ENCODE data around the gene DACT3.
A peak's percentile ranks its signal among the peaks of the same experiment; 100 is the strongest.
"Not testable (repeated sequence)": the region's sequence is repeated elsewhere in the genome, so short reads cannot be mapped to it uniquely, and the experiment has no call there.

Gene DACT3

DNA sequence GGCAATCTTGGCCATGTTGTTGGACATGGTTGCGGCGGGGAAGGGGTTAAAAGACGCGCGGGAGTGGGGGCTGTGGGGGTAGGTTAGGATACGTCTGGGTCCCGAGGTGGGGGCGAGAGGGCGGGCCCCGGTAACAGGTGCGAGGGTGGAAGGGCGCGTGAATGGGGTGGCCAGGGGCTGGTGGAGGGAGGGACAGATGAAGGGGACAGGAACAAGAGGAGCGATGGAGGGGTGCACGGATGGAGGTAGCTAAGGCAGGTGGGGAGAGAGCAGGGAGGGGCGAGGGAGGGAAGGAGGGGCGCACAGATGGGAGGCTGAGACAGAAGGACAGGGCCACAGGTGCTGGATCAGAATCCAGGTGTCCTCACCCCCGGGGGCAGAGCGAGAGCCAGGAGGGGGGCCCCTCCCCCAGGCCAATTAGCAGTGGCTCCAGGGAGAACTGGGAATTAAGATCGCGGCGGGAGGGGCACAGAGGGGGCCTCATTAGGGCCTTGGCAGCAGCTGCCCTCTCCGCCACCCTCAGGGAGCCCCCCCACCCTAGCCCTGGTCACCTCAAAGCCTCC lies 26.2 kb downstream of the DACT3 start:
- no peak for TF ChIP-seq Cebpa-rat (IDR thresholded peaks at IDR 0.05)
- no peaks in the 10 kb centered on the region for H3K9me3 ChIP-seq
- H3K27me3 ChIP-seq = peaks cover 50% of the 10 kb centered on the region
- no peaks in the 10 kb centered on the region for H4K20me1 ChIP-seq
- H3K4me2 ChIP-seq = peak overlapping the region; percentile 84
- peaks cover 57% of the 10 kb centered on the region for H3K4me1 ChIP-seq
- no peak overlapping the region for H3K9ac ChIP-seq
- no peak overlapping the region for H3K27ac ChIP-seq
- H3K4me3 ChIP-seq = peak overlapping the region; percentile 58
- no peaks in the 10 kb centered on the region for H3K36me3 ChIP-seq

DNA sequence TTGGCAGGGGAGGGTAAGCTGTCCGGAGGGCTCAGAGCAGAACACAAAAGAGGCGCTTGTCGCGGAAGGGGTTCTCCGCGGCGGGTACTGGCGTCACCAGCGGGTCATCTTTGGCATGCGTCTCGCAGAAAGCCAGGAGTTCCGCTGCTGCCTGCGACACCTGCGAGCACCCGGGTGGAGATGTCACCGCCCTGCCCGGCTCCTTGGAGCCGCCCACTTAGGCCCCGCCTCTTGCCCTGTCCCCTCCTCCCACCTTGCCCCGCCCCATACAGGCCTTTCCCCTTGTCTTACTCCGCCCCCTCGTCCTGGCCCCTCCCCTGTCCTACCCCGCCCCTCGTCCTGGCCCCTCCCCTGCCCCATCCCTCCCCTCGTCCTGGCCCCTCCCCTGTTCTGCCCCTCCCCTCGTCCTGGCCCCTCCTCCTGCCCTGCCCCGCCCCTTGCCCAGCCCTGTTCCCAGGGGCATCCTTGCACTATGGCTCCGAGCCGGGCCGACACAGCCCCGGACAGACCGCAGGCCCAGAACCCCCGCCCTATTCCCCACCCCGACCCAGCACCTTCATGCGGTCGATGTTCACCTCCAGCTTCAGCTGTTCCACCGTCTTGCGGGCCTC lies 26.8 kb downstream of the DACT3 start:
- peak overlapping the region; percentile 96 for H3K4me2 ChIP-seq
- H3K9me3 ChIP-seq = no peaks in the 10 kb centered on the region
- no peak overlapping the region; the same call in 1 of the 2 replicates for H3K27ac ChIP-seq
- H3K4me1 ChIP-seq = peaks cover 57% of the 10 kb centered on the region
- no peaks in the 10 kb centered on the region for H3K36me3 ChIP-seq
- no peaks in the 10 kb centered on the region for H4K20me1 ChIP-seq
- peak overlapping the region; percentile 62 for H3K4me3 ChIP-seq
- H3K27me3 ChIP-seq = peaks cover 44% of the 10 kb centered on the region
- H3K9ac ChIP-seq = peak overlapping the region; percentile 48; the same call in 1 of the 2 replicates
- TF ChIP-seq Cebpa-rat (IDR thresholded peaks at IDR 0.05) = no peak

GRCh38 chr19:46633130-46633529 lies 27.9 kb downstream of the DACT3 start:
- Histone ChIP-seq H3K9me3 (no peaks in the 10 kb centered on the region), H3K36me3 (no peaks in the 10 kb centered on the region), H3K4me3 (peak overlapping the region; percentile 62; the same call in 1 of the 2 replicates), H3K4me1 (peaks cover 57% of the 10 kb centered on the region), H4K20me1 (no peaks in the 10 kb centered on the region), H3K27me3 (peaks cover 42% of the 10 kb centered on the region), H3K9ac (peak overlapping the region; percentile 48; the same call in 1 of the 2 replicates), H3K27ac (no peak overlapping the region), H3K4me2 (peak overlapping the region; percentile 96)
- no peak for TF ChIP-seq Cebpa-rat (IDR thresholded peaks at IDR 0.05)

- no peak for TF ChIP-seq Cebpa-rat (IDR thresholded peaks at IDR 0.05)
- H3K9ac ChIP-seq = no peak overlapping the region
Observed at GRCh38 chr19:46631481-46631880, 29.5 kb downstream of the DACT3 start.

DNA sequence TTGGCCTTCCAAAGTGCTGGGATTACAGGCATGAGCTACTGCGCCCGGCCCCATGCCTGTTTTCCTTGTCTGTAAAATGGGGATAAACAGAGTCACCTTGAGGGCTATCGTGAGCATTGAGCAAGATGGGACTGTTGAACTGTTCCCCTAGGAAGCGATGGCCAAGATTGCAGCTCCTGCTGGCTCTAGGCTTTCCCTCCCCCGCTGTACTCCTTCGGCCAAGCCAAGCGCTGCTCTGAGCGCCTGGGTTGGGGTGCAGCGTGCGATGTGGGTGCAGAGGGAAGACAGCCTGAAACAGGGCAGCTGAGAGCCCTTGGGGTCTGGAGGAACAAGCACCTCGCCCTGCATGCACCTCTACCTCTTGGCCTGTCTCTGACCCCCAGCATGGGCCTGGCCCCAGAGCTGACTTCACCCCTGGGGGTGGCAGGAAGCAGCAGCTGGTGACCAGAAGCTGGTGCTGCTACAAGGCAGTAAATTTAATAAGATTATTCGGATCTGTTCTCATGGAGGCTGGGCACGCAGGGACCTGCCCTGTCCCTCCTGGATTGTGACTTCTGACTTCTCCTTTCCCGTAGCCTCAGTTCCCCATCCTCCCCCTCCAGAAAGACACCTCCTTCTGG lies 30.3 kb downstream of the DACT3 start:
- H3K27me3 ChIP-seq = peaks cover 19% of the 10 kb centered on the region
- H3K9ac ChIP-seq = no peak overlapping the region
- no peak overlapping the region for H3K4me3 ChIP-seq
- TF ChIP-seq Cebpa-rat (IDR thresholded peaks at IDR 0.05) = no peak
- H3K27ac ChIP-seq = no peak overlapping the region
- H4K20me1 ChIP-seq = no peaks in the 10 kb centered on the region
- H3K4me1 ChIP-seq = peaks cover 69% of the 10 kb centered on the region
- no peaks in the 10 kb centered on the region for H3K9me3 ChIP-seq
- no peaks in the 10 kb centered on the region for H3K36me3 ChIP-seq
- 0 out of 2 replicates have a peak overlapping the region, but pooled peaks have one; percentile 9 for H3K4me2 ChIP-seq

More at GRCh38 chr19:46631481-46631880, 29.5 kb downstream of the DACT3 start:
- Histone ChIP-seq H3K4me3 (no peak overlapping the region), H3K27ac (no peak overlapping the region), H3K4me1 (peaks cover 69% of the 10 kb centered on the region), H3K4me2 (no peak overlapping the region), H4K20me1 (no peaks in the 10 kb centered on the region), H3K9me3 (no peaks in the 10 kb centered on the region), H3K27me3 (peaks cover 26% of the 10 kb centered on the region), H3K36me3 (no peaks in the 10 kb centered on the region)

DNA sequence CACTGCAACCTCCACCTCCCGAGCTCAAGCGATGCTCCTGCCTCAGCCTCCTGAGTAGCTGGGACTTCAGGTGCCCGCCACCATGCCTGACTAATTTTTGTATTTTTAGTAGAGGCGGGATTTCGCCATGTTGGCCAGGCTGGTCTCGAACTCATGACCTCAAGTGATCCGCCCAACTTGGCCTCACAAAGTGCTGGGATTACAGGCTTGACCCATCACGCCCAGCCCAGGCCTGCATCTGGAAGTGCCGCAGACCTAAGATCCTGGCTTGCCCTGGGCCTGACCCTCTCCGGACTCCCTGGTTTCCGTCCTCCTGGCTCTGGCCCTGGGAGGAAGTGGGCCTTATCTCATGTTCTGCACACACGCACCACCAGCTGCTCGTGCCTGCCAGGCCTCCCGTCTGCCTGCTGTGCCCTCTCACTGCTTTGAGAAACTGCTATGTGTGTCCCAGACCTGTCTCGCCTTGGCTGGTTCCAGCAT lies 31.4 kb downstream of the DACT3 start:
- no peak for TF ChIP-seq Cebpa-rat (IDR thresholded peaks at IDR 0.05)
- Histone ChIP-seq H3K4me3 (no peak overlapping the region), H3K27ac (0 out of 2 replicates have a peak overlapping the region, but pooled peaks have one; percentile 8), H3K4me1 (peaks cover 74% of the 10 kb centered on the region), H3K9ac (no peak overlapping the region), H3K27me3 (peaks cover 11% of the 10 kb centered on the region), H3K4me2 (peak overlapping the region; percentile 9; the same call in 1 of the 2 replicates), H3K9me3 (no peaks in the 10 kb centered on the region), H3K36me3 (no peaks in the 10 kb centered on the region), H4K20me1 (no peaks in the 10 kb centered on the region)

DNA sequence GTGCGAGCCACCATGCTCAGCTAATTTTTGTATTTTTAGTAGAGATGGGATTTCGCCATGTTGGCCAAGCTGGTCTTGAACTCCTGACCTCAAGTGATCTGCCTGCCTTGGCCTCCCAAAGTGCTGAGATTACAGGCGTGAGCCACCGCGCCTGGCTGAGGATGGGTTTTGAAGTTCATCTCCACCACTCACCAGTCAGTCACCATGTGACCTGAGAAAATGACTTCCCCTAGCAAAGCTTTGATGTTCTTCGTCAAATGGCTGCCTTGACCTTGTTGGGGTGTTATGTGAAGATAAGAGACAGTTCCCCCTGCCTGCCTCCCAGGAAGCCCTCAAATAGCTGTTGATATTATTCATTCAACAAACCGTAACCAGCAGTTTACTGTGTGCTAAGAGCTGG lies 32.0 kb downstream of the DACT3 start:
- Histone ChIP-seq H3K4me1 (peaks cover 77% of the 10 kb centered on the region), H3K4me2 (peak overlapping the region; percentile 9; the same call in 1 of the 2 replicates)
- H3K9ac ChIP-seq, H4K20me1 ChIP-seq, H3K9me3 ChIP-seq, H3K27ac ChIP-seq, H3K36me3 ChIP-seq, H3K4me3 ChIP-seq, H3K27me3 ChIP-seq: not testable (repeated sequence)

DNA sequence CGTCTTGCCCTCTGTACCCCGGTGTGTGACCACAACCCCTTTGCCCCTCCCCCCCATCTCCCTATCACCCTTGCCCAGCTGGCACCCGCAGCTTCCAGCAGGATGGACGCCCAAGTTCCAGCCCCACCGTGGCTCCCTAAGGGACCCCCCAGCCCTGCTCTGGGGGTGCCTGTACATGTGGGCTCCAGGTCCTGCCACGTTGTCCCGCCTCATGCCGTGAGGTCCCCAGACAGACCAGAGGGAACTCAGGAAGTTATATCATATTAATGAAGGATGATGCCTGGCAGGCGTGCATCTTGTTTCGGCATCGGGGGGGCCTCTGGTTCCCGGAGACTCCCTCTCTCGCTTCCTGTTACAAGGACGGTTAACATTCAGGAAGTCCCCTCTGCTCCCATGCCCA lies 34.5 kb downstream of the DACT3 start:
- H4K20me1 ChIP-seq = no peaks in the 10 kb centered on the region
- TF ChIP-seq Cebpa-rat (IDR thresholded peaks at IDR 0.05) = no peak
- peak overlapping the region; percentile 80 for H3K4me2 ChIP-seq
- H3K9me3 ChIP-seq = no peaks in the 10 kb centered on the region
- peaks cover 83% of the 10 kb centered on the region for H3K4me1 ChIP-seq
- H3K27ac ChIP-seq = peak overlapping the region; percentile 77
- peak overlapping the region; percentile 61; the same call in 1 of the 2 replicates for H3K9ac ChIP-seq
- H3K27me3 ChIP-seq = no peaks in the 10 kb centered on the region
- 0 out of 2 replicates have a peak overlapping the region, but pooled peaks have one; percentile 15 for H3K4me3 ChIP-seq
- no peaks in the 10 kb centered on the region for H3K36me3 ChIP-seq

GRCh38 chr19:46625731-46626130 lies 35.3 kb downstream of the DACT3 start:
- Histone ChIP-seq H3K27me3 (no peaks in the 10 kb centered on the region), H3K9ac (no peak overlapping the region; the same call in 1 of the 2 replicates), H3K4me2 (peak overlapping the region; percentile 80), H3K4me1 (peaks cover 83% of the 10 kb centered on the region), H4K20me1 (no peaks in the 10 kb centered on the region), H3K27ac (peak overlapping the region; percentile 77), H3K9me3 (no peaks in the 10 kb centered on the region), H3K36me3 (no peaks in the 10 kb centered on the region), H3K4me3 (no peak overlapping the region)
- TF ChIP-seq Cebpa-rat (IDR thresholded peaks at IDR 0.05) = no peak

Measured in BLaER1 (cell line).